Adrenal gland (tissue), 5 donors: ENCODE measurements around the gene LARP1.

Experiments used
- POLR2A ChIP-seq, 2 donors: fragments of 450-650 bp; IDR thresholded peaks; one replicate each; pipeline ENCODE4 v1.6.1; 2017; ENCODE audit warnings: antibody characterized with exemption in 2 of 2, mild to moderate bottlenecking in 2 of 2, moderate library complexity in 1 of 2
- TF ChIP-seq, protein P1 (sequence below), 6 experiments: fragments of 450-650 bp in 4 of 6; fragments of 200-600 bp in 2 of 6; sonication (generic) in 1 of 6; IDR thresholded peaks; 1 replicate in 5 of 6; 2 replicates in 1 of 6; pipeline versions ENCODE4 v1.5.1 to v1.8.0; 2016 to 2021; ENCODE audit warnings: antibody characterized with exemption in 6 of 6, mild to moderate bottlenecking in 2 of 6, moderate library complexity in 1 of 6
- donor health status: DM: no; HTN: no; CAD: no.

DNA sequence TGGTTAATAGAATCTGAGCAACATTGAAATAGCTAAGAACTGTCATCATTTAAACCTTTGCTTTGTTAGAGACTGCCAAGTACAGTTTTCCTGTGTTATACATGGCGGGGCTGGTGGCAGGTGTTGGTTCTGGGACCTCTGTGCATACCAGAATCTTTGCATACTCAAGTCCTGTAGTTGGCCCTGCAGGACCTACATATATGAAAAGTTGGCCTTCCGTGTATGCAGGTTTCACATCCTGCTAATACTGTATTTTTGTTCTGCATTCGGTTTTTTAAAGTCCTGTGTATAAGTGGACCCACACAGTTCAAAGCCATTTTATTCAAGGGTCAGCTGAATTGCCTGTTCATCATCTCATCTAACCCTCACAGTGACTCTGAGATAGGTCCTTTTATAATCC is 36.4 kb downstream of the LARP1 start:
- TF ChIP-seq, protein P1, sequence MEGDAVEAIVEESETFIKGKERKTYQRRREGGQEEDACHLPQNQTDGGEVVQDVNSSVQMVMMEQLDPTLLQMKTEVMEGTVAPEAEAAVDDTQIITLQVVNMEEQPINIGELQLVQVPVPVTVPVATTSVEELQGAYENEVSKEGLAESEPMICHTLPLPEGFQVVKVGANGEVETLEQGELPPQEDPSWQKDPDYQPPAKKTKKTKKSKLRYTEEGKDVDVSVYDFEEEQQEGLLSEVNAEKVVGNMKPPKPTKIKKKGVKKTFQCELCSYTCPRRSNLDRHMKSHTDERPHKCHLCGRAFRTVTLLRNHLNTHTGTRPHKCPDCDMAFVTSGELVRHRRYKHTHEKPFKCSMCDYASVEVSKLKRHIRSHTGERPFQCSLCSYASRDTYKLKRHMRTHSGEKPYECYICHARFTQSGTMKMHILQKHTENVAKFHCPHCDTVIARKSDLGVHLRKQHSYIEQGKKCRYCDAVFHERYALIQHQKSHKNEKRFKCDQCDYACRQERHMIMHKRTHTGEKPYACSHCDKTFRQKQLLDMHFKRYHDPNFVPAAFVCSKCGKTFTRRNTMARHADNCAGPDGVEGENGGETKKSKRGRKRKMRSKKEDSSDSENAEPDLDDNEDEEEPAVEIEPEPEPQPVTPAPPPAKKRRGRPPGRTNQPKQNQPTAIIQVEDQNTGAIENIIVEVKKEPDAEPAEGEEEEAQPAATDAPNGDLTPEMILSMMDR (IDR thresholded peaks at IDR 0.05) = no peak
- TF ChIP-seq POLR2A (IDR thresholded peaks at IDR 0.05) = no peak
